Measurements from ENCODE around the gene KRR1. TPM values are rescaled to one million over a fixed set of nuclear protein-coding genes. Genes with fewer than 3 reads are reported as not detected.

The KRR1 gene
- total RNA-seq, 1 experiment from 2014 or later, result 41.6 TPM

DNA sequence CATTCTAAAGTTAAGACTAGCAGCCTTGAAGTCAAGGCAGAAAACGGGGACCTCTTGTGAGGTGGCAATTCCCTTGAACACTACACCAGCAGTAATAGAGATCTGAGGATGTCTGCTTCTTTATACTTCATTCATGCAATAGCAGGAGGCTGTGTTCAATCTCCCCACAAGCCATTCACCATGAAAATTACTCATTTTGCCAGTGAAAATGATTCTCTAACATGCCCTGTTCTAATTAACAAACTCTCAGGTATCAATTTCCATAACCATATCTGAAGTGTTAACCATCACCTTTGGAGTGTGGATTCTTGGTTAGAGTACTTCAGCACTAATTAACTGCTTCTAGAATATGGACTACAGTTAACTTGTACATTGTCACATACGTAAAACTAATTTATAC is 34.3 kb downstream of the KRR1 start:
- no peak overlapping the region for H2AFZ ChIP-seq
- no peaks in the 10 kb centered on the region for H3K79me2 ChIP-seq (ENCODE audit: low read depth)
- TF ChIP-seq EZH2 (IDR thresholded peaks at IDR 0.05; ENCODE audit: low read depth), result no peak
- TF ChIP-seq, protein P1, sequence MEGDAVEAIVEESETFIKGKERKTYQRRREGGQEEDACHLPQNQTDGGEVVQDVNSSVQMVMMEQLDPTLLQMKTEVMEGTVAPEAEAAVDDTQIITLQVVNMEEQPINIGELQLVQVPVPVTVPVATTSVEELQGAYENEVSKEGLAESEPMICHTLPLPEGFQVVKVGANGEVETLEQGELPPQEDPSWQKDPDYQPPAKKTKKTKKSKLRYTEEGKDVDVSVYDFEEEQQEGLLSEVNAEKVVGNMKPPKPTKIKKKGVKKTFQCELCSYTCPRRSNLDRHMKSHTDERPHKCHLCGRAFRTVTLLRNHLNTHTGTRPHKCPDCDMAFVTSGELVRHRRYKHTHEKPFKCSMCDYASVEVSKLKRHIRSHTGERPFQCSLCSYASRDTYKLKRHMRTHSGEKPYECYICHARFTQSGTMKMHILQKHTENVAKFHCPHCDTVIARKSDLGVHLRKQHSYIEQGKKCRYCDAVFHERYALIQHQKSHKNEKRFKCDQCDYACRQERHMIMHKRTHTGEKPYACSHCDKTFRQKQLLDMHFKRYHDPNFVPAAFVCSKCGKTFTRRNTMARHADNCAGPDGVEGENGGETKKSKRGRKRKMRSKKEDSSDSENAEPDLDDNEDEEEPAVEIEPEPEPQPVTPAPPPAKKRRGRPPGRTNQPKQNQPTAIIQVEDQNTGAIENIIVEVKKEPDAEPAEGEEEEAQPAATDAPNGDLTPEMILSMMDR (conservative IDR thresholded peaks at IDR 0.05), result no peak
- no TSS peak for BruUV-seq (replicated peaks)
- H3K9me2 ChIP-seq (ENCODE audit: insufficient read depth), result no peaks in the 10 kb centered on the region
- no peaks in the 10 kb centered on the region for H3K9me3 ChIP-seq (ENCODE audit: insufficient read depth, low read depth)
- DNase-seq, result no peak
- H3F3A ChIP-seq (ENCODE audit: insufficient read depth, low read depth), result no peaks in the 10 kb centered on the region
- no peak overlapping the region for H3K4me2 ChIP-seq
- H3K27ac ChIP-seq, result no peak overlapping the region
- H3K4me3 ChIP-seq, result no peak overlapping the region
- ChIA-PET CTCF (no interaction called here), POLR2A (ENCODE audit: unreplicated experiment) (no interaction called here)
- no peaks in the 10 kb centered on the region for H4K20me1 ChIP-seq (ENCODE audit: insufficient read depth)
- peaks cover 11% of the 10 kb centered on the region; the same call in 1 of the 2 replicates for H3K4me1 ChIP-seq (replicated peaks; ENCODE audit: insufficient read depth)
- intact Hi-C loops (cut with micrococcal nuclease; ENCODE audit: unreplicated experiment), result no loop called here
- no peaks in the 10 kb centered on the region for H3K36me3 ChIP-seq (ENCODE audit: low read depth)
- no peaks in the 10 kb centered on the region for H3K27me3 ChIP-seq (ENCODE audit: insufficient read depth, low read depth)

DNA sequence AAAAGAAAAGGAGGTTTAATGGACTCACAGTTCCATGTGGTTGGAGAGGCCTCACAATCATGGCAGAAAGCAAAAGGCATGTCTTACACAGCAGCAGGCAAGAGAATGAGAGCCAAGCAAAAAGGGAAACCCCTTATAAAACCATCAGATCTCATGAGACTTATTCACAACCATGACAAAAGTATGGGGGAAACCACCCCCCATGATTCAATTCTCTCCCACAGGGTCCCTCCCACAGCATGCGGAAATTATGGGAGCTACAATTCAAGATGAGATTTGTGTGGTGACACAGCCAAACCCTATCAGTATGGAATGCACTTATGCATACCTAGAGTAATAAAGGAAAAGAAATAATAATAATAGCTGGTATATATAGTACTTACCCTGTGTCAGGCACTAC is 35.3 kb downstream of the KRR1 start:
- Histone ChIP-seq H3K4me1 (replicated peaks; ENCODE audit: insufficient read depth) (peaks cover 10% of the 10 kb centered on the region; the same call in 1 of the 2 replicates), H3K27me3 (ENCODE audit: insufficient read depth, low read depth) (no peaks in the 10 kb centered on the region), H3K4me2 (no peak overlapping the region), H3K9me3 (ENCODE audit: insufficient read depth, low read depth) (no peaks in the 10 kb centered on the region), H3K4me3 (no peak overlapping the region), H3K27ac (no peak overlapping the region), H3K36me3 (ENCODE audit: low read depth) (no peaks in the 10 kb centered on the region), H3K9me2 (ENCODE audit: insufficient read depth) (no peaks in the 10 kb centered on the region), H4K20me1 (ENCODE audit: insufficient read depth) (no peaks in the 10 kb centered on the region), H2AFZ (no peak overlapping the region), H3K79me2 (ENCODE audit: low read depth) (no peaks in the 10 kb centered on the region), H3F3A (ENCODE audit: insufficient read depth, low read depth) (no peaks in the 10 kb centered on the region)
- no peak for TF ChIP-seq EZH2 (IDR thresholded peaks at IDR 0.05; ENCODE audit: low read depth)
- TF ChIP-seq, protein P1 (conservative IDR thresholded peaks at IDR 0.05), result no peak
- ChIA-PET CTCF (no interaction called here), POLR2A (ENCODE audit: unreplicated experiment) (no interaction called here)
- intact Hi-C loops (cut with micrococcal nuclease; ENCODE audit: unreplicated experiment), result no loop called here
- no TSS peak for BruUV-seq (replicated peaks)
- DNase-seq, result no peak

DNA sequence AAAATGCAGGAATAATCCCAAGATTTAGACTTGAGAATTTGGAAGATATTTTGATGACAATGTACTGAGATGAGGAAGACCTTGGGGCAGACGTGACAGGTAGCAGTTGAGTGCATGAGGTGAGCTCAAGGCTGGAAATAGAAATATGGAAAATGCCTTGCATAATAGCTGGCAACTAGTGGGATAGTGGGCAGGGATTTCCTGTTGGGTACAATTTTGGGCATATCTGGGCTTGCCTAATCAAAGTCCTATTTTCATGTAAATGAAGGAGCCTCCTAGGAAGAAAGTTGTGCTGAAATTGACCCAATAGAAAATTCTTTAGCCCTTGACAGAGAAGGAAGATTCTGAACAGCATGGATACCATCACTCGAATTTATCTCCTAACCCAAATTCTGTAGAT is 37.3 kb downstream of the KRR1 start:
- POLR2A ChIA-PET (ENCODE audit: unreplicated experiment), result interaction anchor here (0.6 kb wide), 1 partner anchor 997 kb away, joined by 4 read pairs; no protein-coding TSS in a partner anchor
- intact Hi-C loops (cut with micrococcal nuclease; ENCODE audit: unreplicated experiment), result no loop called here
- no peak for TF ChIP-seq EZH2 (IDR thresholded peaks at IDR 0.05; ENCODE audit: low read depth)
- TF ChIP-seq, protein P1 (conservative IDR thresholded peaks at IDR 0.05), result no peak
- Histone ChIP-seq H3F3A (ENCODE audit: insufficient read depth, low read depth) (no peaks in the 10 kb centered on the region), H3K4me3 (no peak overlapping the region), H3K27ac (no peak overlapping the region), H3K79me2 (ENCODE audit: low read depth) (no peaks in the 10 kb centered on the region), H3K4me1 (replicated peaks; ENCODE audit: insufficient read depth) (no peaks in the 10 kb centered on the region), H3K27me3 (ENCODE audit: insufficient read depth, low read depth) (no peaks in the 10 kb centered on the region), H3K36me3 (ENCODE audit: low read depth) (no peaks in the 10 kb centered on the region), H4K20me1 (ENCODE audit: insufficient read depth) (no peaks in the 10 kb centered on the region), H3K4me2 (no peak overlapping the region), H3K9me2 (ENCODE audit: insufficient read depth) (no peaks in the 10 kb centered on the region), H3K9me3 (ENCODE audit: insufficient read depth, low read depth) (no peaks in the 10 kb centered on the region), H2AFZ (no peak overlapping the region)
- DNase-seq, result no peak
- no TSS peak for BruUV-seq (replicated peaks)
- CTCF ChIA-PET, result no interaction called here

Measured in PC-9 (cell line).